ENCODE measurements around the gene DBF4B.

- TF ChIP-seq RXRA (IDR thresholded peaks at IDR 0.05; ENCODE audit: borderline replicate concordance, low read depth) (no peak), ELF1 (IDR thresholded peaks at IDR 0.05) (no peak), RAD21 (IDR thresholded peaks at IDR 0.05; ENCODE audit: low read length) (no peak), TCF12 (IDR thresholded peaks at IDR 0.05) (no peak), POLR2AphosphoS5 (IDR thresholded peaks at IDR 0.05; ENCODE audit: low read depth, low read length) (no peak), USF2 (IDR thresholded peaks at IDR 0.05; ENCODE audit: borderline replicate concordance, low read depth, low read length) (no peak), CTCF (IDR thresholded peaks at IDR 0.05) (no peak)
Measured at GRCh38 chr17:44797802-44798201, 89.3 kb downstream of the DBF4B start.
